Parathyroid adenoma (tissue), 2 donors: ENCODE results near the gene NME7.
"Not testable (repeated sequence)": the region's sequence is repeated elsewhere in the genome, so short reads cannot be mapped to it uniquely, and the experiment has no call there.

ENCODE experiments used
- H2AFZ ChIP-seq: fragments of 300-600 bp; sonication (generic); one replicate; pipeline ENCODE4 v1.7.0; 2017; ENCODE audit warnings: antibody characterized with exemption, mild to moderate bottlenecking
- H3K27ac ChIP-seq: fragments of 300-600 bp; sonication (generic); one replicate; pipeline ENCODE4 v1.7.0; 2017
- H3K27me3 ChIP-seq: fragments of 300-600 bp; sonication (generic); one replicate; pipeline ENCODE4 v1.7.0; 2017; ENCODE audit warnings: low read length; ENCODE audit not compliant: control insufficient read depth, insufficient read depth
- H3K36me3 ChIP-seq: fragments of 300-600 bp; sonication (generic); one replicate; pipeline ENCODE4 v1.7.0; 2017; ENCODE audit warnings: low read length; ENCODE audit not compliant: control insufficient read depth, insufficient read depth
- H3K4me1 ChIP-seq: fragments of 300-600 bp; sonication (generic); one replicate; pipeline ENCODE4 v1.7.0; 2017; ENCODE audit warnings: control low read depth
- H3K4me2 ChIP-seq: fragments of 300-600 bp; sonication (generic); one replicate; pipeline ENCODE4 v1.7.0; 2017; ENCODE audit warnings: low read length
- H3K4me3 ChIP-seq: fragments of 300-600 bp; sonication (generic); one replicate; pipeline ENCODE4 v1.7.0; 2017; ENCODE audit warnings: low read depth, low read length
- H3K79me2 ChIP-seq: fragments of 300-600 bp; sonication (generic); one replicate; pipeline ENCODE4 v1.7.0; 2017; ENCODE audit warnings: control low read depth
- H3K9ac ChIP-seq: fragments of 300-600 bp; sonication (generic); one replicate; pipeline ENCODE4 v1.7.0; 2017; ENCODE audit warnings: mild to moderate bottlenecking
- H3K9me3 ChIP-seq: fragments of 300-600 bp; sonication (generic); one replicate; pipeline ENCODE4 v1.7.0; 2017; ENCODE audit warnings: low read length; ENCODE audit not compliant: control insufficient read depth
- CTCF ChIP-seq: fragments of 300-600 bp; sonication (generic); IDR thresholded peaks from one replicate; pipeline ENCODE4 v1.7.0; 2017; ENCODE audit warnings: antibody characterized with exemption, mild to moderate bottlenecking
- donor health status: primary hyperparathyroidism.

NME7 gene

GRCh38 chr1:169196161-169196560, 171.4 kb downstream of the NME7 start:
- TF ChIP-seq CTCF, result no peak
- H3K4me3 ChIP-seq, result no peak overlapping the region
- H3K79me2 ChIP-seq, result no peaks in the 10 kb centered on the region
- H3K36me3 ChIP-seq, result no peaks in the 10 kb centered on the region
- H3K27ac ChIP-seq, result no peak overlapping the region
- no peak overlapping the region for H3K4me2 ChIP-seq
- no peaks in the 10 kb centered on the region for H3K27me3 ChIP-seq
- H3K9me3 ChIP-seq, result no peaks in the 10 kb centered on the region
- H2AFZ ChIP-seq, result no peak overlapping the region
- H3K4me1 ChIP-seq, result no peaks in the 10 kb centered on the region
- no peak overlapping the region for H3K9ac ChIP-seq

GRCh38 chr1:169193191-169193850, 174.3 kb downstream of the NME7 start:
- Histone ChIP-seq H3K9ac (no peak overlapping the region), H3K27ac (no peak overlapping the region), H3K27me3 (no peaks in the 10 kb centered on the region), H3K36me3 (no peaks in the 10 kb centered on the region), H3K4me2 (no peak overlapping the region), H2AFZ (no peak overlapping the region), H3K9me3 (no peaks in the 10 kb centered on the region), H3K4me1 (no peaks in the 10 kb centered on the region), H3K4me3 (no peak overlapping the region), H3K79me2 (no peaks in the 10 kb centered on the region)
- TF ChIP-seq CTCF, result no peak

- no peaks in the 10 kb centered on the region for H3K79me2 ChIP-seq
- H3K4me2 ChIP-seq, result no peak overlapping the region
- peaks cover 3% of the 10 kb centered on the region for H3K4me1 ChIP-seq
- no peak overlapping the region for H3K27ac ChIP-seq
- H3K27me3 ChIP-seq, result no peaks in the 10 kb centered on the region
- H3K4me3 ChIP-seq, result no peak overlapping the region
- H3K9me3 ChIP-seq, result no peaks in the 10 kb centered on the region
- H3K36me3 ChIP-seq, result no peaks in the 10 kb centered on the region
- H3K9ac ChIP-seq, result no peak overlapping the region
- no peak overlapping the region for H2AFZ ChIP-seq
- TF ChIP-seq CTCF, result no peak
These were observed 181.5 kb downstream of the NME7 start for GRCh38 chr1:169186106-169186505.

GRCh38 chr1:169184812-169185211, 182.8 kb downstream of the NME7 start:
- no peak for TF ChIP-seq CTCF
- H2AFZ ChIP-seq, result no peak overlapping the region
- H3K9me3 ChIP-seq, result no peaks in the 10 kb centered on the region
- peaks cover 3% of the 10 kb centered on the region for H3K4me1 ChIP-seq
- H3K9ac ChIP-seq, result no peak overlapping the region
- no peaks in the 10 kb centered on the region for H3K79me2 ChIP-seq
- no peaks in the 10 kb centered on the region for H3K27me3 ChIP-seq
- no peak overlapping the region for H3K4me2 ChIP-seq
- no peaks in the 10 kb centered on the region for H3K36me3 ChIP-seq
- no peak overlapping the region for H3K4me3 ChIP-seq
- H3K27ac ChIP-seq, result no peak overlapping the region

GRCh38 chr1:169180174-169180573, 187.4 kb downstream of the NME7 start:
- H3K27ac ChIP-seq, result no peak overlapping the region
- TF ChIP-seq CTCF, result no peak
- H3K4me2 ChIP-seq, result no peak overlapping the region

GRCh38 chr1:169179431-169179830, 188.2 kb downstream of the NME7 start:
- not testable (repeated sequence) for H3K4me2 ChIP-seq, H3K27me3 ChIP-seq, H3K27ac ChIP-seq, H3K9me3 ChIP-seq, H3K9ac ChIP-seq, H3K4me3 ChIP-seq, H3K4me1 ChIP-seq, H2AFZ ChIP-seq, H3K36me3 ChIP-seq, H3K79me2 ChIP-seq

More at GRCh38 chr1:169180174-169180573, 187.4 kb downstream of the NME7 start:
- Histone ChIP-seq H3K36me3 (no peaks in the 10 kb centered on the region), H3K9ac (no peak overlapping the region), H3K27me3 (no peaks in the 10 kb centered on the region), H2AFZ (no peak overlapping the region), H3K79me2 (no peaks in the 10 kb centered on the region), H3K4me1 (peaks cover 3% of the 10 kb centered on the region), H3K9me3 (no peaks in the 10 kb centered on the region), H3K4me3 (no peak overlapping the region)
